Measurements from ENCODE around the gene GUK1. TPM values are rescaled to one million over a fixed set of nuclear protein-coding genes. Genes with fewer than 3 reads are reported as not detected.

The GUK1 gene
- total and polyA plus RNA-seq, 4 donors, result 167 to 396 (median 347) TPM

GRCh38 chr1:228120857-228121489 is 19.1 kb upstream of the GUK1 start:
- no peak for DNase-seq (ENCODE audit: low read depth in 4 of 6, low spot score in 6 of 6)
- no peaks in the 10 kb centered on the region for H3K36me3 ChIP-seq (ENCODE audit: control insufficient read depth, insufficient read depth, low read length)
- 73% methylated on average over 4 of the region's 5 CpGs for WGBS (ENCODE audit: insufficient coverage)
- H3K27me3 ChIP-seq (ENCODE audit: control insufficient read depth, insufficient read depth, low read length), result no peaks in the 10 kb centered on the region
- no peak overlapping the region for H3K27ac ChIP-seq (ENCODE audit: low read depth, low read length)
- no peaks in the 10 kb centered on the region for H3K9me3 ChIP-seq (ENCODE audit: control insufficient read depth, insufficient read depth, low read length)
- no peaks in the 10 kb centered on the region for H3K4me1 ChIP-seq (ENCODE audit: control insufficient read depth, insufficient read depth, low read length)
- no peak overlapping the region for H3K4me3 ChIP-seq (ENCODE audit: low read depth, low read length)

- H3K27me3 ChIP-seq (ENCODE audit: control insufficient read depth, insufficient read depth, low read length), result no peaks in the 10 kb centered on the region
- no peak overlapping the region for H3K4me3 ChIP-seq (ENCODE audit: low read depth, low read length)
- H3K4me1 ChIP-seq (ENCODE audit: control insufficient read depth, insufficient read depth, low read length), result no peaks in the 10 kb centered on the region
- no peaks in the 10 kb centered on the region for H3K9me3 ChIP-seq (ENCODE audit: control insufficient read depth, insufficient read depth, low read length)
- no CpG with 5 or more reads among the region's 1 CpG for WGBS (ENCODE audit: insufficient coverage)
- no peaks in the 10 kb centered on the region for H3K36me3 ChIP-seq (ENCODE audit: control insufficient read depth, insufficient read depth, low read length)
- H3K27ac ChIP-seq (ENCODE audit: low read depth, low read length), result no peak overlapping the region
- no peak for DNase-seq (ENCODE audit: low read depth in 4 of 6, low spot score in 6 of 6)
Observed at GRCh38 chr1:228122921-228123441, 17.1 kb upstream of the GUK1 start.

GRCh38 chr1:228123505-228123904 is 16.6 kb upstream of the GUK1 start:
- no peak for DNase-seq (ENCODE audit: low read depth in 4 of 6, low spot score in 6 of 6)
- no peaks in the 10 kb centered on the region for H3K4me1 ChIP-seq (ENCODE audit: control insufficient read depth, insufficient read depth, low read length)
- H3K36me3 ChIP-seq (ENCODE audit: control insufficient read depth, insufficient read depth, low read length), result no peaks in the 10 kb centered on the region
- no peak overlapping the region for H3K4me3 ChIP-seq (ENCODE audit: low read depth, low read length)
- no peaks in the 10 kb centered on the region for H3K27me3 ChIP-seq (ENCODE audit: control insufficient read depth, insufficient read depth, low read length)
- no peaks in the 10 kb centered on the region for H3K9me3 ChIP-seq (ENCODE audit: control insufficient read depth, insufficient read depth, low read length)
- WGBS (ENCODE audit: insufficient coverage), result 60% methylated on average over 2 of the region's 2 CpGs
- H3K27ac ChIP-seq (ENCODE audit: low read depth, low read length), result no peak overlapping the region

GRCh38 chr1:228125185-228125584 is 14.9 kb upstream of the GUK1 start:
- no peak overlapping the region for H3K4me3 ChIP-seq (ENCODE audit: low read depth, low read length)
- H3K36me3 ChIP-seq (ENCODE audit: control insufficient read depth, insufficient read depth, low read length), result no peaks in the 10 kb centered on the region
- DNase-seq (ENCODE audit: low read depth in 4 of 6, low spot score in 6 of 6), result no peak
- no peak overlapping the region for H3K27ac ChIP-seq (ENCODE audit: low read depth, low read length)
- no peaks in the 10 kb centered on the region for H3K9me3 ChIP-seq (ENCODE audit: control insufficient read depth, insufficient read depth, low read length)
- H3K27me3 ChIP-seq (ENCODE audit: control insufficient read depth, insufficient read depth, low read length), result peaks cover under 1% of the 10 kb centered on the region
- WGBS (ENCODE audit: insufficient coverage), result 73% methylated on average over 4 of the region's 5 CpGs
- H3K4me1 ChIP-seq (ENCODE audit: control insufficient read depth, insufficient read depth, low read length), result no peaks in the 10 kb centered on the region

GRCh38 chr1:228131766-228132165 is 8.3 kb upstream of the GUK1 start:
- no peak overlapping the region for H3K27ac ChIP-seq (ENCODE audit: low read depth, low read length)
- no peaks in the 10 kb centered on the region for H3K9me3 ChIP-seq (ENCODE audit: control insufficient read depth, insufficient read depth, low read length)
- no peak for DNase-seq (ENCODE audit: low read depth in 4 of 6, low spot score in 6 of 6)
- 91% methylated on average over 1 of the region's 2 CpGs for WGBS (ENCODE audit: insufficient coverage)
- H3K4me3 ChIP-seq (ENCODE audit: low read depth, low read length), result no peak overlapping the region
- no peaks in the 10 kb centered on the region for H3K36me3 ChIP-seq (ENCODE audit: control insufficient read depth, insufficient read depth, low read length)
- H3K4me1 ChIP-seq (ENCODE audit: control insufficient read depth, insufficient read depth, low read length), result no peaks in the 10 kb centered on the region
- H3K27me3 ChIP-seq (ENCODE audit: control insufficient read depth, insufficient read depth, low read length), result peaks cover 10% of the 10 kb centered on the region

GRCh38 chr1:228134591-228134990 is 5.5 kb upstream of the GUK1 start:
- no peak overlapping the region for H3K27ac ChIP-seq (ENCODE audit: low read depth, low read length)
- H3K9me3 ChIP-seq (ENCODE audit: control insufficient read depth, insufficient read depth, low read length), result no peaks in the 10 kb centered on the region
- no peak for DNase-seq (ENCODE audit: low read depth in 4 of 6, low spot score in 6 of 6)
- H3K27me3 ChIP-seq (ENCODE audit: control insufficient read depth, insufficient read depth, low read length), result peaks cover 10% of the 10 kb centered on the region
- H3K4me1 ChIP-seq (ENCODE audit: control insufficient read depth, insufficient read depth, low read length), result peaks cover 5% of the 10 kb centered on the region
- H3K4me3 ChIP-seq (ENCODE audit: low read depth, low read length), result no peak overlapping the region
- no peaks in the 10 kb centered on the region for H3K36me3 ChIP-seq (ENCODE audit: control insufficient read depth, insufficient read depth, low read length)
- 82% methylated on average over 9 of the region's 12 CpGs for WGBS (ENCODE audit: insufficient coverage)

GRCh38 chr1:228136901-228137300 is 3.2 kb upstream of the GUK1 start:
- H3K4me1 ChIP-seq (ENCODE audit: control insufficient read depth, insufficient read depth, low read length), result peaks cover 23% of the 10 kb centered on the region
- H3K27ac ChIP-seq (ENCODE audit: low read depth, low read length), result no peak overlapping the region
- peaks cover 8% of the 10 kb centered on the region for H3K36me3 ChIP-seq (ENCODE audit: control insufficient read depth, insufficient read depth, low read length)
- peaks cover 8% of the 10 kb centered on the region for H3K27me3 ChIP-seq (ENCODE audit: control insufficient read depth, insufficient read depth, low read length)
- DNase-seq (ENCODE audit: low read depth in 4 of 6, low spot score in 6 of 6), result no peak
- no peak overlapping the region for H3K4me3 ChIP-seq (ENCODE audit: low read depth, low read length)
- WGBS (ENCODE audit: insufficient coverage), result no CpG with 5 or more reads among the region's 1 CpG
- no peaks in the 10 kb centered on the region for H3K9me3 ChIP-seq (ENCODE audit: control insufficient read depth, insufficient read depth, low read length)

- Histone ChIP-seq H3K9me3 (ENCODE audit: control insufficient read depth, insufficient read depth, low read length) (no peaks in the 10 kb centered on the region), H3K4me3 (ENCODE audit: low read depth, low read length) (peak overlapping the region; percentile 82), H3K4me1 (ENCODE audit: control insufficient read depth, insufficient read depth, low read length) (peaks cover 43% of the 10 kb centered on the region), H3K27me3 (ENCODE audit: control insufficient read depth, insufficient read depth, low read length) (peaks cover 4% of the 10 kb centered on the region), H3K36me3 (ENCODE audit: control insufficient read depth, insufficient read depth, low read length) (peaks cover 29% of the 10 kb centered on the region), H3K27ac (ENCODE audit: low read depth, low read length) (peak overlapping the region; percentile 84)
- WGBS (ENCODE audit: insufficient coverage), result 23% methylated on average over 28 of the region's 30 CpGs
- DNase-seq (ENCODE audit: low read depth in 4 of 6, low spot score in 6 of 6), result no peak
Observed at GRCh38 chr1:228139406-228139930, 611 bp upstream of the GUK1 start.

GRCh38 chr1:228140724-228141225 is 696 bp downstream of the GUK1 start:
- Histone ChIP-seq H3K4me3 (ENCODE audit: low read depth, low read length) (peak overlapping the region; percentile 82), H3K27me3 (ENCODE audit: control insufficient read depth, insufficient read depth, low read length) (no peaks in the 10 kb centered on the region), H3K4me1 (ENCODE audit: control insufficient read depth, insufficient read depth, low read length) (peaks cover 44% of the 10 kb centered on the region), H3K36me3 (ENCODE audit: control insufficient read depth, insufficient read depth, low read length) (peaks cover 42% of the 10 kb centered on the region), H3K9me3 (ENCODE audit: control insufficient read depth, insufficient read depth, low read length) (no peaks in the 10 kb centered on the region), H3K27ac (ENCODE audit: low read depth, low read length) (peak overlapping the region; percentile 84)
- no peak for DNase-seq (ENCODE audit: low read depth in 4 of 6, low spot score in 6 of 6)
- 12% methylated on average over 25 of the region's 25 CpGs for WGBS (ENCODE audit: insufficient coverage)
